ENCODE measurements around the gene DOCK2. TPM values are rescaled to one million over a fixed set of nuclear protein-coding genes. Genes with fewer than 3 reads are reported as not detected.

DOCK2 gene
- polyA plus RNA-seq, 1 donor (not counting 4 experiments of a cell fraction or from before 2014, with no cell fraction given): 0.21 TPM

DNA sequence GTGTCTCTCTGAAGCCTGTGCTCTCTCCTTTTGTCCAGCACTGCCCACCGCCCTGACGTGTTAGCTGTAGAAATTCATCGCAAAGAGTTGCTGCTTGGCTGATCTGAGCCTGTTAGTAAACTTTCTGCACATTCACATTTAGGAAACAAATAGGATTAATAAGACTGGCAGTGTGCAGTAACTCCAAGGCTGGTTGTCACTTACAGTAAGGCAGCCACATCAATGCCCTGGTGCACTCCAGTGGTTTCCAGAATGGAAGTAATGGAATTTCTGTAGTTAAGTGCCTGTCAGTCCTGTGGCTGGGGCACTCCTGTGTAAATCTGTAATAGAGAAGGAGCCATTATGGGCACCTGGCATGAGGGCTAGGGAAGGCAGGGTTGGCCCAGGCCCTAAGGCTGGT lies 70.6 kb downstream of the DOCK2 start:
- DNase-seq (ENCODE audit: low read depth, low spot score) (no peak), FAIRE-seq (no peak)
- dilution Hi-C loops (cut with MboI; ENCODE audit: extremely low pct_ligation_motif_present, low sequenced_read_pairs): no loop called here
- no peak for TF ChIP-seq EZH2 (IDR thresholded peaks at IDR 0.05; ENCODE audit: low read length)
- TF ChIP-seq, protein P1, sequence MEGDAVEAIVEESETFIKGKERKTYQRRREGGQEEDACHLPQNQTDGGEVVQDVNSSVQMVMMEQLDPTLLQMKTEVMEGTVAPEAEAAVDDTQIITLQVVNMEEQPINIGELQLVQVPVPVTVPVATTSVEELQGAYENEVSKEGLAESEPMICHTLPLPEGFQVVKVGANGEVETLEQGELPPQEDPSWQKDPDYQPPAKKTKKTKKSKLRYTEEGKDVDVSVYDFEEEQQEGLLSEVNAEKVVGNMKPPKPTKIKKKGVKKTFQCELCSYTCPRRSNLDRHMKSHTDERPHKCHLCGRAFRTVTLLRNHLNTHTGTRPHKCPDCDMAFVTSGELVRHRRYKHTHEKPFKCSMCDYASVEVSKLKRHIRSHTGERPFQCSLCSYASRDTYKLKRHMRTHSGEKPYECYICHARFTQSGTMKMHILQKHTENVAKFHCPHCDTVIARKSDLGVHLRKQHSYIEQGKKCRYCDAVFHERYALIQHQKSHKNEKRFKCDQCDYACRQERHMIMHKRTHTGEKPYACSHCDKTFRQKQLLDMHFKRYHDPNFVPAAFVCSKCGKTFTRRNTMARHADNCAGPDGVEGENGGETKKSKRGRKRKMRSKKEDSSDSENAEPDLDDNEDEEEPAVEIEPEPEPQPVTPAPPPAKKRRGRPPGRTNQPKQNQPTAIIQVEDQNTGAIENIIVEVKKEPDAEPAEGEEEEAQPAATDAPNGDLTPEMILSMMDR (optimal IDR thresholded peaks at IDR 0.05 in 1 of 3, IDR thresholded peaks at IDR 0.05 in 1 of 3, conservative IDR thresholded peaks at IDR 0.05 in 1 of 3; ENCODE audit: extremely low read depth in 1 of 3, insufficient read depth in 2 of 3, low read length in 3 of 3): no peak
- Histone ChIP-seq H3K27me3 (ENCODE audit: control insufficient read depth, extremely low read depth, insufficient read depth, low read length) (no peaks in the 10 kb centered on the region), H4K20me1 (ENCODE audit: control insufficient read depth, extremely low read depth, insufficient read depth, low read length) (no peaks in the 10 kb centered on the region), H3K4me2 (ENCODE audit: control insufficient read depth, extremely low read depth, insufficient read depth, low read depth, low read length) (no peak overlapping the region), H2AFZ (ENCODE audit: control insufficient read depth, low read length) (no peak overlapping the region), H3K9ac (ENCODE audit: control insufficient read depth, extremely low read depth, insufficient read depth, low read length) (no peak overlapping the region), H3K4me1 (ENCODE audit: control insufficient read depth, extremely low read depth, insufficient read depth, low read length) (no peaks in the 10 kb centered on the region), H3K9me3 (ENCODE audit: control insufficient read depth, low read depth, low read length) (no peaks in the 10 kb centered on the region), H3K79me2 (ENCODE audit: control insufficient read depth, insufficient read depth, low read length) (no peaks in the 10 kb centered on the region), H3K4me3 (ENCODE audit: control insufficient read depth in 2 of 3, extremely low read depth in 1 of 3, insufficient read depth in 2 of 3, low read depth in 1 of 3, low read length in 3 of 3) (no peak overlapping the region), H3K27ac (ENCODE audit: control insufficient read depth, insufficient read depth, low read length) (no peak overlapping the region), H3K36me3 (ENCODE audit: control insufficient read depth in 2 of 2, extremely low read depth in 1 of 2, insufficient read depth in 2 of 2, low read length in 2 of 2) (no peaks in the 10 kb centered on the region), H3K9me1 (ENCODE audit: control insufficient read depth, extremely low read depth, insufficient read depth, low read length) (no peaks in the 10 kb centered on the region)

- Histone ChIP-seq H2AFZ (ENCODE audit: control insufficient read depth, low read length) (no peak overlapping the region), H3K4me1 (ENCODE audit: control insufficient read depth, extremely low read depth, insufficient read depth, low read length) (no peaks in the 10 kb centered on the region), H3K9me3 (ENCODE audit: control insufficient read depth, low read depth, low read length) (no peaks in the 10 kb centered on the region), H3K4me3 (ENCODE audit: control insufficient read depth in 2 of 3, extremely low read depth in 1 of 3, insufficient read depth in 2 of 3, low read depth in 1 of 3, low read length in 3 of 3) (no peak overlapping the region), H3K9me1 (ENCODE audit: control insufficient read depth, extremely low read depth, insufficient read depth, low read length) (no peaks in the 10 kb centered on the region), H3K4me2 (ENCODE audit: control insufficient read depth, extremely low read depth, insufficient read depth, low read depth, low read length) (no peak overlapping the region), H3K79me2 (ENCODE audit: control insufficient read depth, insufficient read depth, low read length) (no peaks in the 10 kb centered on the region), H3K36me3 (ENCODE audit: control insufficient read depth in 2 of 2, extremely low read depth in 1 of 2, insufficient read depth in 2 of 2, low read length in 2 of 2) (no peaks in the 10 kb centered on the region), H4K20me1 (ENCODE audit: control insufficient read depth, extremely low read depth, insufficient read depth, low read length) (no peaks in the 10 kb centered on the region), H3K27ac (ENCODE audit: control insufficient read depth, insufficient read depth, low read length) (no peak overlapping the region), H3K9ac (ENCODE audit: control insufficient read depth, extremely low read depth, insufficient read depth, low read length) (no peak overlapping the region), H3K27me3 (ENCODE audit: control insufficient read depth, extremely low read depth, insufficient read depth, low read length) (no peaks in the 10 kb centered on the region)
- DNase-seq (ENCODE audit: low read depth, low spot score) (no peak), FAIRE-seq (no peak)
- no peak for TF ChIP-seq EZH2 (IDR thresholded peaks at IDR 0.05; ENCODE audit: low read length)
- TF ChIP-seq, protein P1 (optimal IDR thresholded peaks at IDR 0.05 in 1 of 3, IDR thresholded peaks at IDR 0.05 in 1 of 3, conservative IDR thresholded peaks at IDR 0.05 in 1 of 3; ENCODE audit: extremely low read depth in 1 of 3, insufficient read depth in 2 of 3, low read length in 3 of 3): no peak
- dilution Hi-C loops (cut with MboI; ENCODE audit: extremely low pct_ligation_motif_present, low sequenced_read_pairs): no loop called here
These were observed 73.6 kb downstream of the DOCK2 start for GRCh38 chr5:169710675-169711074.

All from keratinocyte (primary cell).